Stimulated activated naive CD4-positive, alpha-beta T cell treated with Interleukin-2 at 50 U/mL for 16 hours (primary cell): ENCODE data around the gene MBD3L2.
"Not testable (repeated sequence)": the region's sequence is repeated elsewhere in the genome, so short reads cannot be mapped to it uniquely, and the experiment has no call there.

Experiments
- DNase-seq: peaks from one replicate; lab custom pipeline; 2025; lab: John Stamatoyannopoulos, UW

Gene MBD3L2

DNA sequence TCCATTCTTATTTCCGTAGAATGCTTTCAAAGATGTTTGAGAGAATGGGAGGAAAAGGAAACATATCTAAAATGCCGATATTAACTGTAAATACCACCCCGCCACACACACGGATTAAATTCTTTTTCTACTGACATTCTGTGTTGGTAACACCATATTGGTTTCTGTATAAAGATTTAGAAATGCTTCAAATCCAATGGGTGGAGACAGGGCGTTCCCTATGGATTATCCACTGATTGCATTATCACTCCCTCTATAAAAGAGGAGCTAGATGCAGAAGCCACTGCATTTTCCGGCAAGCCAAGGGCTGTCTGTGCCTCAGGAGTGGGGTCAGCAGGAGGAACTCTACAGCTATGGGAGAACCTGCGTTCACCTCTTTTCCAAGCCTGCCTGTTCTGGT lies at the start of gene MBD3L2:
TSS of gene MBD3L2 (plus strand) at position 301 of the 400 bp plus-strand sequence. CDS start at position 354, 53 bp downstream.
- not testable (repeated sequence) for DNase-seq

DNA sequence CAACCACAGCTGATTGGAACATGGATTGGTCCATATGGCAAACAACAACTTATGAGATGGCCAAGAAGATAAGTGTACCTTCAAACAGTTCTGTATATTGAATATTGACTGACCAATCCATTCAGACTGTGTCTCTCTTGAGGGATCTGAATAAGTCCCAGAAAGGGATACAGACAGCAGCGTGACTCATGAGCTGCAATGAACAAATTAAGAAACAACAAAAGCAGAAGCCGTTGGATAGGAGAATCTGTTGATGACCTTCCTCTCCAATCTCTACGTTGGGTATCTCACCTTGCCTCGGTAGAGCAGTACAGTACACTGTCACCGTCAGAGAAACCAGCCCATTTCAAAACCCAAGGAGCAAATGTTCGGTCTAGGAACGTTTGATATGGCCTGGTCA lies 49.2 kb upstream of the MBD3L2 start:
- DNase-seq, result no peak

DNA sequence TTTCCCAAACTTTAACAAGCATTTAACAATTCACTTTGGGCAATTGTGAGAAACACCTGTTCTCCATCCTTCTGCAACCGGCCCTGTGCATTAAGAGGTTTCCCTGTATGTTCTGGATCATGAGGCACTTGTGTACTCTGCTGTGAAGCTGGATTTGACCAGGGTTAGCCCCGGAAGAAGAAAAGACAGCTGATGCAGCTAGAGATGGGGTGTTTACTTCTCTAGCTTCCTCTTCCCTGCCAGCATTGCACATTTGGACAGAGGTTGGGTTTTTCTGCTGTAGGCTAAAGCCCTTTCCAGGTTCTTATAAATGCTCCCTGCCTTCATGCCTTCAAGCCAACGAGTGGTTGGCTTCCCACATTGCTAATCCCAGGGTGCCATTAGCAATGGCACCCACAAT lies 48.8 kb upstream of the MBD3L2 start:
- DNase-seq, result no peak

DNA sequence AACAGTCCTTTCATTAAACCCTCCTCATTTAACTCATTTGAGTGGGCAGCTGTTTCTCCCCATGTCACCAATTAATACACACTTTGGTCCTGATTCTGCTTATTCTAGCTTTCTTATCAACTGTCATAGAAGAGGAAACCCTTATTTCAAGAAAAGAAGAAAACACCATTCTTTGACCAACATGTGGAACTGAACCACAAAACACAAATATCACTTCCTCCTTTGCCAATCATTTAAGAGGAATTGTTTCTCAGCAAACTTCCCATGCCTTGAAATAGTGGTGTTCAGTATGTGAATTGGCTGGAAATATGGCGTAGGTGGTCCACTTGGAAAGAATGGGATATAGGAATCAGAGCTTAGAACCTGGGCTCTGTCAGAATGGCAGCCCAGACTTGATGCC lies 48.3 kb upstream of the MBD3L2 start:
- DNase-seq, result no peak

DNA sequence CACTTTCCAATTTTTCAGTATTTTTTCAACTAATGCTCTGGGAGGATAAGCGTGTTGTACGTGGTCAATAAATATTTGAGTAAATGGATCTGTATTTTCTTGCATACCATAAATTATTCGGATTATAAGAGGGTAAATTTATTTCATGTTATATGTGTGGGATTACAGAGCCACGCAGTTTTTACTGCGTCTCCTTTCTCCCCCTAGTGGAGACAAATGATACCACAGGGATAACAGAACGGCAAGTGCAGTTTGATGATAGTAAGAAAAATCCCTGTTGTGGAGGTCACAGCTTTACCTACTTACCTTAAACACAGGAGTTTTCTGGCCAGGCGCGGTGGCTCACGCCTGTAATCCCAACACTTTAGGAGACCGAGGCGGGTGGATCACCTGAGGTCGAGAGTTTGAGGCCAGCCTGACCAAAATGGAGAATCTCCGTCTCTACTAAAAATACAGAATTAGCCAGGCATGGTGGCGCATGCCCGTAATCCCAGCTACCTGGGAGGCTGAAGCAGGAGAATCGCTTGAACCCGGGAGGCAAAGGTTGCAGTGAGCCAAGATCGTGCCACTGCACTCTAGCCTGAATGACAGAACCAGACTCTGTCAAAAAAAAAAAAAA lies 44.7 kb upstream of the MBD3L2 start:
- DNase-seq, result no peak

DNA sequence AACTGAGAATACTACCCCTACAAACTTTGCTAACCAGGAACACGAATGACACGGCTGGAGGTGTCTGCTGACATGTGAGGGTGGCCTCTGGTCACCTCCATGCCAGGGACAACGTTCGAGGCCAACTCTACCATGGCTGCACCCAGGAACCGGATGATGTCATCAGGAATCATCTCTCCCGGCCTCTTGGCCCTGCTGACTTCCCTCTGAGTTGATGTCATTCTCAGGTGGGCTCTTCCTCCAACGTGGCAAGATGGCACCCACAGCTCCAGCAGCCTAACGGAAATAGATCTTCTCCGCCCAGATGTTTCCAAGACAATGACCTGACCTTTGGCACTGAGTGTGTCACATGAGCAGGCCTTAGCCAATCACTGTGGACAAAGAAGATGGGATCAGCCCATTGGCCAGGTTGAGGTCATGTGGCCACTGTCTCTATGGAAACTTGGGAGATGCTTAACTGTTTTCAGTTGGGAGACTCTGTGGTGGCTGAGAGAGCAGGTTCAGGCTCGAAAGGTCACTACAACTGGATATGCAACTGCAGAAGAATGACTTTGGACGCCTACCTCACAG lies 42.9 kb upstream of the MBD3L2 start:
- no peak for DNase-seq

DNA sequence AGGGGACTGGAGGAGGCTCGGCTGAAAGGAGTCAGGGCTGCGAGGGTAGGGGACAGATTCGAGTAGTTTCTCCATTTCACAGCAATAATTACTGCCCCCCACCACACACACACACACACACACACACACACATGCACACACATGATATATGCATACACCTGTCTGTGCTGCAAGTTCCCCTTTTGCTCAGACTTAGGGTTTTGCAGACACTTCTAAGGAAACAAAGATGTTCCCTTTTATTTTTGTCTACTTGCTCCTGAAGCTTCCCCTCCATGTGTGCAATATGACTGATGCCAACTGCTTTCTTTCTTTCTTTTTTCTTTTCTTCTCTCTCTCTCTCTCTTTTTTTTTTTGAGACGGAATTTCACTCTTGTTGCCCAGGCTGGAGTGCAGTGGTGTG lies 41.3 kb upstream of the MBD3L2 start:
- no peak for DNase-seq

DNA sequence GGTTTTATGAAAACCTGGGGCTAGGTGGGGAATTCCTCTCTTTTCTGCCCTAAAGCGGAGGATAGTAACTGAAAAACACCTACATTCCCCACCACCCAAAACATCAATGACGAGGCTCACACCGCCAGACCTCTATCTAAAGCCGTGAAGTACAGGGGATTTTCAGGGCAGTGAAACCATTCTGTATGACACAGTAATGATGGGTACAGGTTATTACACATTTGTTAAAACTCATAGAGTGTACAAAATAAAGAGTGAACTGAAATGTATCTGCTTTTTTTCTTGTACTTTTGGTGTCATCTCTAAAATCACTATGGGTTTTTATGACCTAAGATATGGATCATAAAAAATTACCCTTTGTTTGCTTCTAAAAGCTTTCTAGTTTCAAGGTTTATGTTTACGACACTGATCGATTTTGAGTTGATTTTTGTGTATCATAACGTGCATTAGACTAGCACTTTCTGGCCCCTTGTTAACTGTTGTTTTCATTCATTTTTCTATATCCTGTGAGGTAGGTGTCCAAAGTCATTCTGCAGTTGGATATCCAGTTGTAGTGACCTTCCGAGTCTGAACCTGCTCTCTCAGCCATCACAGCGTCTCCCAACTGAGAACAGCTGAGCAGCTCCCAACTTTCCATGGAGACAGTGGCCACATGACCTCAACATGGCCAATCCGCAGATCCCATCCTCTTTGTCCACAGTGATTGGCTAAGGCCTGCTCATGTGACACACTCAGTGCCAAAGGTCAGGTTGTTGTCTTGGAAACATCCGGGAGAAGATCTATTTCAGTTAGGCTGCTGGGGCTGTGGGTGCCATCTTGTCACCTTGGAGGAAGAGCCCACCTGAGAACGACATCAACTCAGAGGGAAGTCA lies 38.2 kb upstream of the MBD3L2 start:
- DNase-seq, result peak; percentile 22

DNA sequence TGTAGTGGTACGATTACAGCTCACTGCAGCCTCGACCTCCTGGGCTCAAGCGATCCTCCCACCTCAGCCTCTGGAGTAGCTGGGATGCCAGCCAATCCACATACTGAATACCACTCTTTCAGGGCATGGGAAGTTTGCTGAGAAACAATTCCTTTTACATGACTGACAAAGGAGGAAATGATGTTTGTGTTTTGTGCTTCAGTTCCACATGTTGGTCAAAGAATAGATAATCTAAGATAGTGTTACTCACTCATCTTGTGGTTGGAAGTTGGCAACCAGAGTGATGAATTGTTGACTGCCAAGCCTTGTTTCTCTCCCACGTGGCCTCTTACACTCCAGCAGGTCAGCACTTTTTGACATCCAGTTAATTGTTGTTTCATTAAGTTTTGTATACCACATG lies 35.4 kb upstream of the MBD3L2 start:
- peak; percentile 4 for DNase-seq

DNA sequence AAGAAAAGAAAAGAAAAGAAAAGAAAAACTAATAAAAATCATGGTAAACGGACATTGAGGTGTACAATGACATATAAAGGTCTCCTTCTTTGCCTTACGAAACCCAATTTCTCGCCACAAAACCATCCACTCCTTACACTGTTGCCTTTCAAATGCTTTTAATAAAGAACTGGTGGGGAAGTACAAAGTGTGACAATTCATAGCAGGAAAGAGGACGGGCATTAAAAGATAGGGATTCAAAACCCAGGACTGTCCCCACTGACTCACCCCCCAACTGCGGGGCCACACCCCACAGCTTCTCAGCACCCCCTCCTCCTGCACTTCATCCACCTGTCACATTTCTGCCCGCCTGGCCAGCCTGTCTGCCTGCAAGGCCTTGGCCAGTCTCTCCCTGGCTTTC lies 30.3 kb upstream of the MBD3L2 start:
- no peak for DNase-seq

DNA sequence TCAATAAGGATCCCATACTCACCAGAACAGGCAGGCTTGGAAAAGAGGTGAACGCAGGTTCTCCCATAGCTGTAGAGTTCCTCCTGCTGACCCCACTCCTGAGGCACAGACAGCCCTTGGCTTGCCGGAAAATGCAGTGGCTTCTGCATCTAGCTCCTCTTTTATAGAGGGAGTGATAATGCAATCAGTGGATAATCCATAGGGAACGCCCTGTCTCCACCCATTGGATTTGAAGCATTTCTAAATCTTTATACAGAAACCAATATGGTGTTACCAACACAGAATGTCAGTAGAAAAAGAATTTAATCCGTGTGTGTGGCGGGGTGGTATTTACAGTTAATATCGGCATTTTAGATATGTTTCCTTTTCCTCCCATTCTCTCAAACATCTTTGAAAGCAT lies 27.8 kb upstream of the MBD3L2 start, which contains the start of gene MBD3L2B:
TSS of gene MBD3L2B (minus strand) at position 101 of the 400 bp plus-strand sequence. CDS start at position 67, 34 bp downstream.
- DNase-seq, result not testable (repeated sequence)

DNA sequence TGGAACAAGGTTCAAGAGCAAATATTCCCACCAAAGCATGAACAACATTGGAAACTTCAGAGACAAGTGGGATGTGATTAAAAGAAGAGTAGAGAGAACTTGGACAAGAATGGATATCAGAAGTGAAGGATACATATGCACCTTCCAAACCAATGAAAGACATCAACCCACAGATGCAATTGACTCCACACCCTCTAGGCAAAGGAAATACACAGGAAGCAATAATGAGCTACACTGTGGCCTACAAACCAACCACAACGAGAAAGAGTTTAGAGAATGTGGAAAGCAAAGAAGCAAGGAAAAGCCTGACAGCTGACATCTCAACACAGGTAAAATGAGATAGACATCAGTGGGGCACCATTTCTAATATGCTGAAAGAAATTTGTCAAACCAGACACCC lies 20.3 kb upstream of the MBD3L2 start:
- DNase-seq, result not testable (repeated sequence)

DNA sequence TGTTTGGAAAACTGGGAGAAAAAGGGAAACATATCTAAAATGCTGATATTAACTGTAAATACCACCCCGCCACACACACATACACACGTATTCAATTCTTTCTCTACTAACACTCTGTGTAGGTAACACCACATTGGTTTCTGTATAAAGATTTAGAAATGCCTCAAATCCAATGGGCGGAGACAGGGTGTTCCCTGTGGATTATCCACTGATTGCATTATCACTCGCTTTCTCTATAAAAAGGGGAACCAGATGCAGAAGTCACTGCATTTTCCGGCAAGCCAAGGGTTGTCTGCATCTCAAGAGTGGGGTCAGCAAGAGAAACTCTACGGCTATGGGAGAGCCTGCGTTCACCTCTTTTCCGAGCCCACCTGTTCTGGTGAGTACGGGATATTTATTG lies 18.8 kb upstream of the MBD3L2 start, which contains the start of gene MBD3L5:
TSS of gene MBD3L5 (plus strand) at position 301 of the 400 bp plus-strand sequence. CDS start at position 335, 34 bp downstream.
- DNase-seq, result not testable (repeated sequence)

DNA sequence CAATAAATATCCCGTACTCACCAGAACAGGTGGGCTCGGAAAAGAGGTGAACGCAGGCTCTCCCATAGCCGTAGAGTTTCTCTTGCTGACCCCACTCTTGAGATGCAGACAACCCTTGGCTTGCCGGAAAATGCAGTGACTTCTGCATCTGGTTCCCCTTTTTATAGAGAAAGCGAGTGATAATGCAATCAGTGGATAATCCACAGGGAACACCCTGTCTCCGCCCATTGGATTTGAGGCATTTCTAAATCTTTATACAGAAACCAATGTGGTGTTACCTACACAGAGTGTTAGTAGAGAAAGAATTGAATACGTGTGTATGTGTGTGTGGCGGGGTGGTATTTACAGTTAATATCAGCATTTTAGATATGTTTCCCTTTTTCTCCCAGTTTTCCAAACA lies 9.0 kb upstream of the MBD3L2 start, which contains the start of gene MBD3L4:
TSS of gene MBD3L4 (minus strand) at position 101 of the 400 bp plus-strand sequence. CDS start at position 66, 35 bp downstream.
- not testable (repeated sequence) for DNase-seq

DNA sequence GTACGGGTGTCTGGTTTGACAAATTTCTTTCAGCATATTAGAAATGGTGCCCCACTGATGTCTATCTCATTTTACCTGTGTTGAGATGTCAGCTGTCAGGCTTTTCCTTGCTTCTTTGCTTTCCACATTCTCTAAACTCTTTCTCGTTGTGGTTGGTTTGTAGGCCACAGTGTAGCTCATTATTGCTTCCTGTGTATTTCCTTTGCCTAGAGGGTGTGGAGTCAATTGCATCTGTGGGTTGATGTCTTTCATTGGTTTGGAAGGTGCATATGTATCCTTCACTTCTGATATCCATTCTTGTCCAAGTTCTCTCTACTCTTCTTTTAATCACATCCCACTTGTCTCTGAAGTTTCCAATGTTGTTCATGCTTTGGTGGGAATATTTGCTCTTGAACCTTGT lies 7.6 kb upstream of the MBD3L2 start:
- DNase-seq, result not testable (repeated sequence)

DNA sequence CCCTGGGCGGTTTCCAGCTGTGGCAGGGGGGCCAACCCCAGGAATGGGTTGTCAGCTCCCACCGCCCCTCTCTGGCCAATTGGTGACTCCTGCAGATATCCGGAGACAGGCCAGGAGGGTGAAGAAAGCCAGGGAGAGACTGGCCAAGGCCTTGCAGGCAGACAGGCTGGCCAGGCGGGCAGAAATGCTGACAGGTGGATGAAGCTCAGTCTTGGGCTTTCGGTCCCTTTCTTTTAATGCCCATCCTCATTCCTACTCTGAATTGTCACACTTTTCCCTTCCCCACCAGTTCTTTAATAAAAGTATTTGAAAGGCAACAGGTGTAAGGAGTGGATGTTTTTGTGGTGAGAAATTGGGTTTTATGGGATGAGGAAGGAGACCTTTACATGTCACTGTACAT lies 2.3 kb downstream of the MBD3L2 start:
- DNase-seq, result not testable (repeated sequence)

DNA sequence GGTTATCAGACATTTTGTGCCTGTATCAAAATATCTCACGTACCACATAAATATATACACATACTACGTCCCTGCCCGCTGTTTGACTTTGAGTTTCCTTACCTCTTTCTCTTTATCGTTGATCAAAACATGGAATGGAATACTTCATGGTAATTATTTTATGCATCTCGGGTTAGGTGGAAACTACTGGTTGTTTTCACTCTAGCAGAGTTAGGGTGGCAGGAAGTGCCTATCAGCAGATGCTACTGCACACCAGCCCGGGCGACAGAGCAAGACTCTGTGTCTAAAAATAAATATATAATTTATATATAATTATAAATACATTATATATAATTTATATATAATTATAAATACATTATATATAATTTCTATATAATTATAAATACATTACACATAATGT lies 3.8 kb downstream of the MBD3L2 start:
- DNase-seq, result not testable (repeated sequence)

DNA sequence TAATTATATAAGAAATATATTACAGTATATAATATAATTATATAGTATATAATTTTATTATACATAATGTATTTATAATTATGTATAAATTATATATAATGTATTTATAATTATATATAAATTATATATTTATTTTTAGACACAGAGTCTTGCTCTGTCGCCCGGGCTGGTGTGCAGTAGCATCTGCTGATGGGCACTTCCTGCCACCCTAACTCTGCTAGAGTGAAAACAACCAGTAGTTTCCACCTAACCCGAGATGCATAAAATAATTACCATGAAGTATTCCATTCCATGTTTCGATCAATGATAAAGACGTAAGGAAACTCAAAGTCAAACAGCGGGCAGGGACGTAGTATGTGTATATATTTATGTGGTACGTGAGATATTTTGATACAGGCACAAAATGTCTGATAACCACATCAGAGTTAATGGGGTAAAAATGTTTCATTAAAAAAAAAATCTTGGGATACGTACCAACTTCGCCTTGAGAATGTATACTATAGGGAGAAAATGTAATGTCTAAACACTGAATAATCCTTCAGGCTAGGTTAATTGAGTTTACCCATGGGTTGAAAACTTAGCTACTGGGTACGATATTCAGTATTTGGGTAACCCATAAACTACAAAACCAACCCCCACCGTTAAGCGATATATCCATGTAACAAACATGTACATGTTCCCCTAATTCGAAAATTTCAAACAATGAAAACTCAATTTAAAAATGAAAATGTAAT lies 5.7 kb downstream of the MBD3L2 start:
- not testable (repeated sequence) for DNase-seq

DNA sequence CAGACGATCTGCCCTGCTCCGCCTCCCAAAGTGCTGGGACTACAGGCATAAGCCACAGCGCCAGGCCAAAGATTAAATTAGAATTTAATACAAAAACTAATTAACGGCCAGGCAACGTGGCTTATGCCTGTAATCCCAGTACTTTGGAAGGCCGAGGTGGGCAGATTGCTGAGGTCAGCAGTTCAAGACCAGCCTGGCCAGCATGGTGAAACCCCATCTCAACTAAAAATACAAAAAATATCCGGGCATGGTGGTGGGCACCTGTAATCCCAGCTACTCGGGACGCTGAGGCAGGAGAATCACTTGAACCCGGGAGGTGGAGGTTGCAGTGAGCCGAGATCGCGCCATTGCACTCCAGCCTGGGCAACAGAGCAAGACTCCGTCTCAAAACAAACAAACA lies 6.6 kb downstream of the MBD3L2 start:
- not testable (repeated sequence) for DNase-seq

DNA sequence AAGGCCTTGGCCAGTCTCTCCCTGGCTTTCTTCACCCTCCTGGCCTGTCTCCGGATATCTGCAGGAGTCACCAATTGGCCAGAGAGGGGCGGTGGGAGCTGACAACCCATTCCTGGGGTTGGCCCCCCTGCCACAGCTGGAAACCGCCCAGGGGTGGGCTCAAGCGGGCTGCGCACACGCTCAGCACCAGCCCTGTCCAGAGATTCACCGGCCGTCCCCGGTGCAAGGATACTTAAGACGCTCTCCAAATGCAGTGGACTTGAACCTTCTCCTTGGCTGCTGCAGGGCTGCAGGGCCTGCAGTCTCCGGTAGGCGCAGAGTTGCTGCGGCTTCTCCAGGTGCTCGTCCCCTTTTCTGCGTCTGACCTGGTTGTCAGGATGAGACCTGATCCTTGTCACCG lies 7.2 kb downstream of the MBD3L2 start:
- DNase-seq, result not testable (repeated sequence)

DNA sequence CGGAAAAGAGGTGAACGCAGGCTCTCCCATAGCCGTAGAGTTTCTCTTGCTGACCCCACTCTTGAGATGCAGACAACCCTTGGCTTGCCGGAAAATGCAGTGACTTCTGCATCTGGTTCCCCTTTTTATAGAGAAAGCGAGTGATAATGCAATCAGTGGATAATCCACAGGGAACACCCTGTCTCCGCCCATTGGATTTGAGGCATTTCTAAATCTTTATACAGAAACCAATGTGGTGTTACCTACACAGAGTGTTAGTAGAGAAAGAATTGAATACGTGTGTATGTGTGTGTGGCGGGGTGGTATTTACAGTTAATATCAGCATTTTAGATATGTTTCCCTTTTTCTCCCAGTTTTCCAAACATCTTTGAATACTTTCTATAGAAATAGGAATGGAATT lies 9.5 kb downstream of the MBD3L2 start, which contains the start of gene MBD3L3:
TSS of gene MBD3L3 (minus strand) at position 101 of the 400 bp plus-strand sequence. CDS start at position 30, 71 bp downstream.
- DNase-seq, result not testable (repeated sequence)

DNA sequence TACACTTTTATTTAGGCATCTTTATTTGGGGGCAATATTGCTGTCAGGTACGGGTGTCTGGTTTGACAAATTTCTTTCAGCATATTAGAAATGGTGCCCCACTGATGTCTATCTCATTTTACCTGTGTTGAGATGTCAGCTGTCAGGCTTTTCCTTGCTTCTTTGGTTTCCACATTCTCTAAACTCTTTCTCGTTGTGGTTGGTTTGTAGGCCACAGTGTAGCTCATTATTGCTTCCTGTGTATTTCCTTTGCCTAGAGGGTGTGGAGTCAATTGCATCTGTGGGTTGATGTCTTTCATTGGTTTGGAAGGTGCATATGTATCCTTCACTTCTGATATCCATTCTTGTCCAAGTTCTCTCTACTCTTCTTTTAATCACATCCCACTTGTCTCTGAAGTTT lies 10.9 kb downstream of the MBD3L2 start:
- not testable (repeated sequence) for DNase-seq
